OCI-LY3 (cell line): ENCODE measurements around the gene SMCO2.

Source experiments
- EZH2phosphoT487 ChIP-seq: fragments of 200-600 bp; shearing (Covaris generic); IDR thresholded peaks from 2 replicates; pipeline ENCODE4 v1.6.1; 2018; ENCODE audit warnings: antibody characterized with exemption, mixed run types, low read depth
- TF ChIP-seq, protein P1 (sequence below): fragments of 200-600, 300-600 bp; sonication (generic); IDR thresholded peaks from 2 replicates; pipeline ENCODE4 v1.5.1; 2014; ENCODE audit warnings: antibody characterized with exemption, low read length, low read depth

DNA sequence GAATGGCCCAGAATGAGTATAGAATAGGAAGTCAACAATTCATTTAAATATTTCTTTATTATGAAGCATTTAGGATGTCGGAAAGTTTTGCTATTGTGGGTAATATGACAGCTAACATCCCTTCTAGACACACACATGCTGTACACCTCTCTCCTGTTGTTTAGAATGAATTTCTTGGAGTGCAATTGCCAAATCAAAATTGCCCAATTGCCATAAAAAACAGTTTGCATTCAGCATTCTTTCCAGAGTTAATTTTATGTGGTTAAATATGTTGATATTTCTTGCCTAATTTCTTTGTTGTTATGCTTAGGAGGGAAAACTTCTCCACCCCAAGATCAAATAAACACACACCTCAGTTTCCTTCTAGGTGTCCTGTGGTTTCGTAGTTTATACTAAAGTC, 16.9 kb upstream of the SMCO2 start:
- TF ChIP-seq, protein P1, sequence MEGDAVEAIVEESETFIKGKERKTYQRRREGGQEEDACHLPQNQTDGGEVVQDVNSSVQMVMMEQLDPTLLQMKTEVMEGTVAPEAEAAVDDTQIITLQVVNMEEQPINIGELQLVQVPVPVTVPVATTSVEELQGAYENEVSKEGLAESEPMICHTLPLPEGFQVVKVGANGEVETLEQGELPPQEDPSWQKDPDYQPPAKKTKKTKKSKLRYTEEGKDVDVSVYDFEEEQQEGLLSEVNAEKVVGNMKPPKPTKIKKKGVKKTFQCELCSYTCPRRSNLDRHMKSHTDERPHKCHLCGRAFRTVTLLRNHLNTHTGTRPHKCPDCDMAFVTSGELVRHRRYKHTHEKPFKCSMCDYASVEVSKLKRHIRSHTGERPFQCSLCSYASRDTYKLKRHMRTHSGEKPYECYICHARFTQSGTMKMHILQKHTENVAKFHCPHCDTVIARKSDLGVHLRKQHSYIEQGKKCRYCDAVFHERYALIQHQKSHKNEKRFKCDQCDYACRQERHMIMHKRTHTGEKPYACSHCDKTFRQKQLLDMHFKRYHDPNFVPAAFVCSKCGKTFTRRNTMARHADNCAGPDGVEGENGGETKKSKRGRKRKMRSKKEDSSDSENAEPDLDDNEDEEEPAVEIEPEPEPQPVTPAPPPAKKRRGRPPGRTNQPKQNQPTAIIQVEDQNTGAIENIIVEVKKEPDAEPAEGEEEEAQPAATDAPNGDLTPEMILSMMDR: no peak
- TF ChIP-seq EZH2phosphoT487: no peak
